ENCODE results near the gene TYRP1.

Gene TYRP1

DNA sequence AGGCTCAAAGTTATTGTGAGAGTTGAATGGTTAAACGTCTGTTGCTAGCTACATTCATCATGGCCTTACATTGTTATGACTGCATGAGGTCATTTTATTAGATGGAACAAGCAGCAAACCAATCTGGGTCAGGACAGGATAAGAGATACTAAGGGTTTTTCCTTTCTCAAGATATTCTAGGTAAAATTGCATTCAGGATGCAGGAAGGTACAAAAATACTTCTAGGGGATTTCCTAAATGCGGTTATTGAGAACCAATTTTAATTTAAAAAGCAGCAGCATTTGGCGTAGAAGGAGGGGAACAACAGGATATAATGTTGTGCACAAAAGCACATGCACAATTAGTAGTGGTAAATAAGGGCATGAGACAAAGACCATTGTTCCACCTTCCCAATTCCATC, 42.5 kb downstream of the TYRP1 start:
- DNase-seq (ENCODE audit: low spot score): no peak

- no peak for DNase-seq (ENCODE audit: low spot score)
Observed at GRCh38 chr9:12737871-12738270, 44.7 kb downstream of the TYRP1 start.

GRCh38 chr9:12739014-12739652, 45.9 kb downstream of the TYRP1 start:
- DNase-seq (ENCODE audit: low spot score): no peak

DNA sequence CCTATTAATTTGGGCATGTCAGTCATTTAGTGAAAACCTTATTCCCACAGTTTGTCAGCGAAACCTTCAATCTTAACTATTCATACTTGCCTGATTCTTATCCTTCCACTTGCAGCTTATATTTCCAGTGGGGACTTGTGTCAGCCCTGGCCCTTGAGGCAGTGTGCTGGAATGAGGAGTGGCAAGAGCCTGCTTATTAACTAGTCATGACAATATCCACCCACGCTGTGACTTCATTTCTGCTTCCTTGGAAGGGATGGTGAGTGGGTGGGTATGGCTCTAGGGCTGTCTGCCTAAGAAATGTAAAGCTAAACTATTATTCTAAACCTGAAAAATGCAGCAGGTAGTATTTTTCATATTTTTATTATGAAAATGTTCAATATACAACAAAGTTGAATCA, 47.7 kb downstream of the TYRP1 start:
- peak; percentile 9 for DNase-seq (ENCODE audit: low spot score)

- peak; percentile 69 for DNase-seq (ENCODE audit: low spot score)
Observed at GRCh38 chr9:12748016-12748415, 54.8 kb downstream of the TYRP1 start.

- DNase-seq (ENCODE audit: low spot score): no peak
Observed at GRCh38 chr9:12748954-12749353, 55.8 kb downstream of the TYRP1 start.

- no peak for DNase-seq (ENCODE audit: low spot score)
Observed at GRCh38 chr9:12753931-12754330, 60.7 kb downstream of the TYRP1 start.

DNA sequence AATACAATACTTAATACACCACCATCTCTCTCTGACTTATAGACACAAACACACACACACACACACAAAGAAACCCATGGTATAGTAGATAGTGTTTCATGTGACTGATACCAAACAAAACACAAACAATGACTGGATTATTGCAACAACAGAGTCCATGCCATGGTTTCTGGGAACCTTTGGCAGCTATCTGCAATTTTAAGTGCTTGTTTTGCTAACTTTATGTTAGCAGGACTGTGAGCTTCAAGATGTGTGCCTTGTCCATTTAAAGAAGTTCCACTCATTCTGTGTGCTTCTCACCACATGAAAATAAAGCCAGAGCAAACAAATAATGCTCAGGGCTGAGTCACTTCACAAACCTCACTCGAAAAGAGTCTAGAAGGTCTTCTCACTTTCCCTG, 66.6 kb downstream of the TYRP1 start:
- no peak for DNase-seq (ENCODE audit: low spot score)
